Thyroid gland (tissue), 4 donors: ENCODE measurements around the gene IBTK. TPM values are rescaled to one million over a fixed set of nuclear protein-coding genes. Genes with fewer than 3 reads are reported as not detected.
"Not testable (repeated sequence)": the region's sequence is repeated elsewhere in the genome, so short reads cannot be mapped to it uniquely, and the experiment has no call there.

Experiments used
- DNase-seq, 2 donors: peaks; one replicate each; pipeline ENCODE4 v3.0.0-alpha.2; 2019
- H3K27ac ChIP-seq, 3 donors: fragments of 200-600 bp; sonication (generic); 1 replicate in 2 of 3; 2 replicates in 1 of 3; pipeline ENCODE4 v1.5.1; 2016 to 2019; ENCODE audit warnings: mild to moderate bottlenecking in 1 of 3, moderate library complexity in 1 of 3
- H3K27me3 ChIP-seq: fragments of 200-600 bp; sonication (generic); one replicate; pipeline ENCODE4 v1.5.1; 2019
- H3K36me3 ChIP-seq, 2 donors: fragments of 200-600 bp; sonication (generic); one replicate each; pipeline ENCODE4 v1.5.1; 2016 to 2019
- H3K4me1 ChIP-seq, 2 donors: fragments of 200-600 bp; sonication (generic); one replicate each; pipeline ENCODE4 v1.5.1; 2017 to 2019
- H3K4me3 ChIP-seq, 3 donors: fragments of 200-600 bp; sonication (generic); replicated peaks in 1 of 3; 1 replicate in 2 of 3; 2 replicates in 1 of 3; pipeline ENCODE4 v1.5.1; 2016; ENCODE audit warnings: mild to moderate bottlenecking in 1 of 3
- H3K9me3 ChIP-seq: fragments of 200-600 bp; sonication (generic); one replicate; pipeline ENCODE4 v1.5.1; 2017
- CTCF ChIP-seq, 6 experiments: fragments of 200-600 bp in 3 of 6; fragments of 450-650 bp in 3 of 6; sonication (generic) in 3 of 6; IDR thresholded peaks; one replicate each; pipeline ENCODE4 v1.5.1; 2016 to 2019; ENCODE audit warnings: antibody characterized with exemption in 6 of 6, mild to moderate bottlenecking in 2 of 6, inconsistent platforms in 1 of 6, moderate library complexity in 1 of 6
- POLR2A ChIP-seq, 2 donors: fragments of 450-650 bp; IDR thresholded peaks; one replicate each; pipeline ENCODE4 v1.6.1; 2017; ENCODE audit warnings: antibody characterized with exemption in 2 of 2, mild to moderate bottlenecking in 2 of 2, moderate library complexity in 1 of 2
- WGBS, 2 donors: methylation state at CpG; one replicate each; pipeline ENCODE4 v1.1.5; 2017; 5-methylcytosine and 5-hydroxymethylcytosine counted together
- intact Hi-C: fragments of 100-400 bp; cut with DNase I; formaldehyde crosslinking; loops from one replicate; pipeline ENCODE4 v1.15.1; 2023
- total RNA-seq, 4 donors: library from RNA; depleted of rRNA; stranded (reverse); fragments of >200 nt; gene quantifications; one replicate each; pipeline ENCODE4 v1.2.3, GENCODE V29; 2016

The IBTK gene
- total RNA-seq, 4 donors from 2014 or later: 28.4 to 46.1 (median 38.3) TPM

GRCh38 chr6:82211326-82211725 is 36.2 kb downstream of the IBTK start:
- no peaks in the 10 kb centered on the region for H3K27me3 ChIP-seq
- no peak overlapping the region for H3K27ac ChIP-seq
- 97% methylated on average over 2 of the region's 2 CpGs for WGBS, 2 donors
- no peak for TF ChIP-seq CTCF (IDR thresholded peaks at IDR 0.05)
- TF ChIP-seq POLR2A (IDR thresholded peaks at IDR 0.05): no peak
- no peak overlapping the region for H3K4me3 ChIP-seq
- intact Hi-C loops: no loop called here
- no peaks in the 10 kb centered on the region for H3K9me3 ChIP-seq
- no peak for DNase-seq
- H3K36me3 ChIP-seq: peaks cover 8 to 26% of the 10 kb centered on the region in 2 donors
- H3K4me1 ChIP-seq: no peaks in the 10 kb centered on the region

- Histone ChIP-seq H3K27me3 (no peaks in the 10 kb centered on the region), H3K27ac (no peak overlapping the region), H3K36me3 (peaks cover under 1 to 5% of the 10 kb centered on the region in 2 donors), H3K9me3 (no peaks in the 10 kb centered on the region), H3K4me3 (no peak overlapping the region), H3K4me1 (no peaks in the 10 kb centered on the region)
- no peak for DNase-seq
- intact Hi-C loops: no loop called here
- WGBS, 2 donors: 71 to 81% methylated on average over 4 of the region's 4 CpGs
- TF ChIP-seq POLR2A (IDR thresholded peaks at IDR 0.05) (no peak), CTCF (IDR thresholded peaks at IDR 0.05) (no peak)
Observed at GRCh38 chr6:82208913-82209312, 38.6 kb downstream of the IBTK start.

- no peaks in the 10 kb centered on the region for H3K27me3 ChIP-seq
- H3K36me3 ChIP-seq: peaks cover 5 to 8% of the 10 kb centered on the region in 2 donors
- H3K27ac ChIP-seq: no peak overlapping the region
- intact Hi-C loops: no loop called here
- no peaks in the 10 kb centered on the region for H3K4me1 ChIP-seq
- TF ChIP-seq POLR2A (IDR thresholded peaks at IDR 0.05) (no peak), CTCF (IDR thresholded peaks at IDR 0.05) (no peak)
- no peak for DNase-seq
- WGBS, 2 donors: 55 to 63% methylated on average over 1 of the region's 1 CpG
- H3K9me3 ChIP-seq: no peaks in the 10 kb centered on the region
- H3K4me3 ChIP-seq: no peak overlapping the region
Observed at GRCh38 chr6:82205930-82206392, 41.6 kb downstream of the IBTK start.

GRCh38 chr6:82204020-82204419 is 43.5 kb downstream of the IBTK start:
- Histone ChIP-seq H3K4me3 (no peak overlapping the region), H3K36me3 (peaks cover 17 to 22% of the 10 kb centered on the region in 2 donors), H3K4me1 (no peaks in the 10 kb centered on the region), H3K27me3 (no peaks in the 10 kb centered on the region), H3K9me3 (no peaks in the 10 kb centered on the region), H3K27ac (no peak overlapping the region)
- no peak for DNase-seq
- intact Hi-C loops: no loop called here
- no peak for TF ChIP-seq CTCF (IDR thresholded peaks at IDR 0.05)
- TF ChIP-seq POLR2A (IDR thresholded peaks at IDR 0.05): no peak

GRCh38 chr6:82197784-82198183 is 49.8 kb downstream of the IBTK start:
- no peaks in the 10 kb centered on the region for H3K9me3 ChIP-seq
- peaks cover 25 to 46% of the 10 kb centered on the region in 2 donors for H3K36me3 ChIP-seq
- no peak for TF ChIP-seq POLR2A (IDR thresholded peaks at IDR 0.05)
- TF ChIP-seq CTCF (IDR thresholded peaks at IDR 0.05): no peak
- H3K27ac ChIP-seq: no peak overlapping the region
- no peak for DNase-seq
- no peaks in the 10 kb centered on the region for H3K27me3 ChIP-seq
- intact Hi-C loops: no loop called here
- H3K4me3 ChIP-seq: no peak overlapping the region
- 95% methylated on average over 4 of the region's 4 CpGs for WGBS, 2 donors
- H3K4me1 ChIP-seq: no peaks in the 10 kb centered on the region

- H3K4me3 ChIP-seq, H3K27ac ChIP-seq, H3K9me3 ChIP-seq, H3K27me3 ChIP-seq, H3K4me1 ChIP-seq, intact Hi-C loops, DNase-seq: not testable (repeated sequence)
- peaks cover 25 to 44% of the 10 kb centered on the region in 2 donors for H3K36me3 ChIP-seq
- WGBS, 2 donors: 87 to 88% methylated on average over 5 of the region's 5 CpGs
Observed at GRCh38 chr6:82197245-82197644, 50.3 kb downstream of the IBTK start.
